ENCODE data around the gene ARHGEF39. TPM values are rescaled to one million over a fixed set of nuclear protein-coding genes. Genes with fewer than 3 reads are reported as not detected.

The ARHGEF39 gene
- total RNA-seq, 1 donor from 2014 or later, result 1.2 TPM

GRCh38 chr9:35682520-35683315 is 17.7 kb upstream of the ARHGEF39 start:
- intact Hi-C loops (cut with DNase I), result no loop called here
- H3K27ac ChIP-seq, result no peak overlapping the region
- H3K9me3 ChIP-seq, result no peaks in the 10 kb centered on the region
- peaks cover 11% of the 10 kb centered on the region for H3K36me3 ChIP-seq
- ATAC-seq (no peak), DNase-seq (no peak)
- no peak overlapping the region for H3K4me3 ChIP-seq
- H3K4me1 ChIP-seq, result peaks cover 10% of the 10 kb centered on the region
- TF ChIP-seq, protein P1, sequence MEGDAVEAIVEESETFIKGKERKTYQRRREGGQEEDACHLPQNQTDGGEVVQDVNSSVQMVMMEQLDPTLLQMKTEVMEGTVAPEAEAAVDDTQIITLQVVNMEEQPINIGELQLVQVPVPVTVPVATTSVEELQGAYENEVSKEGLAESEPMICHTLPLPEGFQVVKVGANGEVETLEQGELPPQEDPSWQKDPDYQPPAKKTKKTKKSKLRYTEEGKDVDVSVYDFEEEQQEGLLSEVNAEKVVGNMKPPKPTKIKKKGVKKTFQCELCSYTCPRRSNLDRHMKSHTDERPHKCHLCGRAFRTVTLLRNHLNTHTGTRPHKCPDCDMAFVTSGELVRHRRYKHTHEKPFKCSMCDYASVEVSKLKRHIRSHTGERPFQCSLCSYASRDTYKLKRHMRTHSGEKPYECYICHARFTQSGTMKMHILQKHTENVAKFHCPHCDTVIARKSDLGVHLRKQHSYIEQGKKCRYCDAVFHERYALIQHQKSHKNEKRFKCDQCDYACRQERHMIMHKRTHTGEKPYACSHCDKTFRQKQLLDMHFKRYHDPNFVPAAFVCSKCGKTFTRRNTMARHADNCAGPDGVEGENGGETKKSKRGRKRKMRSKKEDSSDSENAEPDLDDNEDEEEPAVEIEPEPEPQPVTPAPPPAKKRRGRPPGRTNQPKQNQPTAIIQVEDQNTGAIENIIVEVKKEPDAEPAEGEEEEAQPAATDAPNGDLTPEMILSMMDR (IDR thresholded peaks at IDR 0.05), result no peak
- H3K27me3 ChIP-seq (ENCODE audit: low read depth), result no peaks in the 10 kb centered on the region

DNA sequence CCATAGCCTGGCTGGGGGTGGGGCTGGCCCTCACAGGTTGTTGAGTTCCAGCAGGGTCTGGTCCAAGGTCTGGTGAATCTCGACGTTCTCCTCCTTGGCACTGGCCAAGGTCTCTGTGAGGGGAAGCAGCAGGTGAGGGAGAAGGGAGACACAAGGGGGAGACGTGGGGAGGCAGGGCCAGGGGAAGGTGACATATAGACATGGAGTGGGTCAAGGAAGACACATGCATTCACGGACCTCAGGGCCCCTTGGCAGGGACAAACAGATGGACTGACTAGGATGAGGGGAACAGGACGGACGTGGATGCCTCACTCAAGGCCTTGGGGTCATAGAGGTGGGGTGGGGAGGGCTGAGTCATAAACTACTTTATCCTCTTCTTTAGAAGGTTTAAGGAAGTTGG is 17.1 kb upstream of the ARHGEF39 start:
- no peak for ATAC-seq
- peaks cover 11% of the 10 kb centered on the region for H3K36me3 ChIP-seq
- intact Hi-C loops (cut with DNase I), result no loop called here

GRCh38 chr9:35681341-35682002 is 16.5 kb upstream of the ARHGEF39 start:
- Histone ChIP-seq H3K36me3 (peaks cover 11% of the 10 kb centered on the region), H3K4me3 (no peak overlapping the region), H3K27me3 (ENCODE audit: low read depth) (no peaks in the 10 kb centered on the region), H3K9me3 (no peaks in the 10 kb centered on the region), H3K4me1 (peaks cover 10% of the 10 kb centered on the region), H3K27ac (no peak overlapping the region)
- TF ChIP-seq, protein P1 (IDR thresholded peaks at IDR 0.05), result no peak
- intact Hi-C loops (cut with DNase I), result no loop called here
- DNase-seq (no peak), ATAC-seq (no peak)

More for the DNA sequence above, 17.1 kb upstream of the ARHGEF39 start:
- H3K27me3 ChIP-seq (ENCODE audit: low read depth), result no peaks in the 10 kb centered on the region
- no peak overlapping the region for H3K4me3 ChIP-seq
- H3K9me3 ChIP-seq, result no peaks in the 10 kb centered on the region
- H3K4me1 ChIP-seq, result peaks cover 10% of the 10 kb centered on the region
- no peak overlapping the region for H3K27ac ChIP-seq
- no peak for DNase-seq
- TF ChIP-seq, protein P1 (IDR thresholded peaks at IDR 0.05), result no peak

DNA sequence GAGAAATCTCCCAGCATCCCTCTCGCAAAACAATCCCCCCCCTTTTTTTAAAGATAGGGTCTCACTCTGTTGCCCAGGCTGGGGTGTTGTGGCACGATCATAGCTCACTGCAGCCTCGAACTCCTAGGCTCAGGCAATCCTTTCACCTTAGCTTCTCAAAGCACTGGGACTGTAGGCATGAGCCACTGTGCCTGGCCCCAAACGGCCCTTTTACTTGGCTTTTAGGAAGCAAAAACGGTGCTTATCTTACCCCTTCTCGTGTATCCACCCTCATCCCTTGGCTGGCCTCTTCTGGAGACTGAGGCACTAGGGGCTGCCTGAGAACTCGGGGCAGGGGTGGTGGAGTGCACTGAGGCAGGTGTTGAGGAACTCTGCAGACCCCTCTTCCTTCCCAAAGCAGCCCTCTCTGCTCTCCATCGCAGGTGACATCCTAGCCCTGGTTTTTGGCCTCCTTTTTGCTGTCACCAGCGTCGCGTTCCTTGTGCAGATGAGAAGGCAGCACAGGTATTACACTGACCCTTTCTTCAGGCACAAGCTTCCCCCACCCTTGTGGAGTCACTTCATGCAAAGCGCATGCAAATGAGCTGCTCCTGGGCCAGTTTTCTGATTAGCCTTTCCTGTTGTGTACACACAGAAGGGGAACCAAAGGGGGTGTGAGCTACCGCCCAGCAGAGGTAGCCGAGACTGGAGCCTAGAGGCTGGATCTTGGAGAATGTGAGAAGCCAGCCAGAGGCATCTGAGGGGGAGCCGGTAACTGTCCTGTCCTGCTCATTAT is 15.5 kb upstream of the ARHGEF39 start:
- TF ChIP-seq, protein P1 (IDR thresholded peaks at IDR 0.05), result no peak
- Histone ChIP-seq H3K9me3 (no peaks in the 10 kb centered on the region), H3K27ac (no peak overlapping the region), H3K4me1 (peaks cover 18% of the 10 kb centered on the region), H3K27me3 (ENCODE audit: low read depth) (peaks cover 3% of the 10 kb centered on the region), H3K4me3 (no peak overlapping the region), H3K36me3 (peaks cover 8% of the 10 kb centered on the region)
- ATAC-seq (no peak), DNase-seq (no peak)
- intact Hi-C loops (cut with DNase I), result no loop called here

- no peak overlapping the region for H3K27ac ChIP-seq
- peaks cover 2% of the 10 kb centered on the region for H3K36me3 ChIP-seq
- H3K9me3 ChIP-seq, result no peaks in the 10 kb centered on the region
- DNase-seq, result no peak
- TF ChIP-seq, protein P1 (IDR thresholded peaks at IDR 0.05), result no peak
- peaks cover 21% of the 10 kb centered on the region for H3K4me1 ChIP-seq
- no peak overlapping the region for H3K4me3 ChIP-seq
- ATAC-seq, result no peak
- H3K27me3 ChIP-seq (ENCODE audit: low read depth), result peaks cover 3% of the 10 kb centered on the region
- intact Hi-C loops (cut with DNase I), result no loop called here
These were observed 14.9 kb upstream of the ARHGEF39 start for GRCh38 chr9:35679766-35680330.

Data from lower lobe of right lung (tissue), 2 donors.